ENCODE data around the gene NSG1. TPM values are rescaled to one million over a fixed set of nuclear protein-coding genes. Genes with fewer than 3 reads are reported as not detected.

NSG1 gene
- total RNA-seq, 1 experiment from 2014 or later = not detected

DNA sequence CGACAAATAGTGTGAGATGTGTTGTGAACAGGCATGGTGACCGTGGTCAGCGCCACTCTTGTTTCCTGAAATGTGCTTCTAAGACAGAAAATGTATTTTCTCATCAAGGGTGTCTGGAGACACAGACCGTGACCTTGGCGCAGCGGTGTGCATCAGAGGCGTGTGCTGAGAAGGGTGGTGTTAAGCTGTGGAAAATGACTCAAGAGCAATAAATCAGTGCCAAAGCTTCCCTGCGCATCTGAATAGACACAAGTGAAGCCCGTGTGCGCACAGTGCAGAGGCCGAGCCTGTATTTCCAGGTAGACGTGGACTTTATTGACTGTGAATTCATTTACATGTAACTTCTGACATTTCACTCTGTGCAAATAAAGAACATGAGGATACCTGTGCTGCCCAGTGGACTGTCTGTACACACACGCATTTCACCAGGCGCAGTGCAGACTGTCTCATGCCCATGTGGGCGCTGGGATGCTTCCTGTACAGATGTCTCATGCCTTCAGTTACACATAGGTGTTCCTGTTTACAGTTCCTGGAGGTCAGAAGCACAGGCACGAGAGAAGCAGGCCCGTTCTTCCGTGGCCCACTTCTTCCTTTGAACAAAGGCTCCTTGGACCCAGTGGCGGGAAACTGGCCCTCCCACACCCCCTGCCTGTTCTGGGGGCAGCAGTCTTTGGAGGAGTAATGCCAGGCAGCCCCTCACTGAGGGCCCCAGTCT lies 31.9 kb downstream of the NSG1 start:
- DNase-seq (no peak), ATAC-seq (no peak)
- BruUV-seq (replicated peaks) = no TSS peak
- Histone ChIP-seq H3K36me3 (ENCODE audit: low read depth, low read length) (no peaks in the 10 kb centered on the region; the same call in 1 of the 2 replicates), H3K4me1 (ENCODE audit: insufficient read depth, low read length) (no peaks in the 10 kb centered on the region), H3K9me3 (ENCODE audit: low read length) (no peaks in the 10 kb centered on the region), H3K27ac (ENCODE audit: low read length) (no peak overlapping the region), H3F3A (ENCODE audit: low read length, unreplicated experiment) (no peaks in the 10 kb centered on the region), H3K9me2 (replicated peaks; ENCODE audit: low read length) (no peaks in the 10 kb centered on the region), H3K9ac (ENCODE audit: low read length) (no peak overlapping the region), H3K4me3 (ENCODE audit: low read length) (no peak overlapping the region), H3K4me2 (ENCODE audit: low read length) (no peak overlapping the region), H3K27me3 (ENCODE audit: low read length) (no peaks in the 10 kb centered on the region), H4K20me1 (ENCODE audit: low read length) (no peaks in the 10 kb centered on the region), H2AFZ (ENCODE audit: low read length) (no peak overlapping the region), H3K79me2 (ENCODE audit: low read length) (no peaks in the 10 kb centered on the region)
- TF ChIP-seq, protein P1, sequence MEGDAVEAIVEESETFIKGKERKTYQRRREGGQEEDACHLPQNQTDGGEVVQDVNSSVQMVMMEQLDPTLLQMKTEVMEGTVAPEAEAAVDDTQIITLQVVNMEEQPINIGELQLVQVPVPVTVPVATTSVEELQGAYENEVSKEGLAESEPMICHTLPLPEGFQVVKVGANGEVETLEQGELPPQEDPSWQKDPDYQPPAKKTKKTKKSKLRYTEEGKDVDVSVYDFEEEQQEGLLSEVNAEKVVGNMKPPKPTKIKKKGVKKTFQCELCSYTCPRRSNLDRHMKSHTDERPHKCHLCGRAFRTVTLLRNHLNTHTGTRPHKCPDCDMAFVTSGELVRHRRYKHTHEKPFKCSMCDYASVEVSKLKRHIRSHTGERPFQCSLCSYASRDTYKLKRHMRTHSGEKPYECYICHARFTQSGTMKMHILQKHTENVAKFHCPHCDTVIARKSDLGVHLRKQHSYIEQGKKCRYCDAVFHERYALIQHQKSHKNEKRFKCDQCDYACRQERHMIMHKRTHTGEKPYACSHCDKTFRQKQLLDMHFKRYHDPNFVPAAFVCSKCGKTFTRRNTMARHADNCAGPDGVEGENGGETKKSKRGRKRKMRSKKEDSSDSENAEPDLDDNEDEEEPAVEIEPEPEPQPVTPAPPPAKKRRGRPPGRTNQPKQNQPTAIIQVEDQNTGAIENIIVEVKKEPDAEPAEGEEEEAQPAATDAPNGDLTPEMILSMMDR (conservative IDR thresholded peaks at IDR 0.05; ENCODE audit: low read depth, low read length) = no peak
- no peak for TF ChIP-seq EZH2 (IDR thresholded peaks at IDR 0.05; ENCODE audit: low read length, unreplicated experiment)
- TF ChIP-seq EZH2phosphoT487 (IDR thresholded peaks at IDR 0.05; ENCODE audit: borderline replicate concordance, low read length) = no peak
- POLR2A ChIA-PET (ENCODE audit: unreplicated experiment) = no interaction called here
- CTCF ChIA-PET = no interaction called here
- intact Hi-C loops (cut with micrococcal nuclease) = no loop called here

DNA sequence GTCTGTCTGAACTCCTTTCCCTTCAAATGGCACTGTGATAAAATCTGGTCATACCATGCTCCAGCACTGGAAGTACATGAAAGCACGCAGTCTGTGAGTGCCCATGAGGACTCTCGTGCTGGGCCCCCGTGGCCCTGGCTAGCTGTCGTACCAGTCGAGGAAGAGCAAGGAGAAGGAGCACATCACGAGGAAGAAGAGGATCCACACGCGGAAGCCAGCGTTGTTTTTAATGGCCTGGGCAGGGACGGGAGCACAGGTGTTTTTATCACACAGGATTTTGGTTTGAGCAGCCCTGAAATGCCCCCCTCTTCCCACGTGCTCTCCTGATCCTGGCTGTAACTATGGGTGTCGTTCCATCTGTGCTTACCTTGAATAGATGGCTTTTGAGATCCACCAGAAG lies 33.0 kb downstream of the NSG1 start:
- Histone ChIP-seq H3K9me3 (ENCODE audit: low read length) (no peaks in the 10 kb centered on the region), H2AFZ (ENCODE audit: low read length) (no peak overlapping the region), H3K79me2 (ENCODE audit: low read length) (no peaks in the 10 kb centered on the region), H3K9me2 (replicated peaks; ENCODE audit: low read length) (no peaks in the 10 kb centered on the region), H3K4me2 (ENCODE audit: low read length) (no peak overlapping the region), H3K27me3 (ENCODE audit: low read length) (no peaks in the 10 kb centered on the region), H3K36me3 (ENCODE audit: low read depth, low read length) (no peaks in the 10 kb centered on the region; the same call in 1 of the 2 replicates), H3F3A (ENCODE audit: low read length, unreplicated experiment) (no peaks in the 10 kb centered on the region), H4K20me1 (ENCODE audit: low read length) (no peaks in the 10 kb centered on the region), H3K4me1 (ENCODE audit: insufficient read depth, low read length) (no peaks in the 10 kb centered on the region), H3K9ac (ENCODE audit: low read length) (no peak overlapping the region), H3K4me3 (ENCODE audit: low read length) (no peak overlapping the region), H3K27ac (ENCODE audit: low read length) (no peak overlapping the region)
- no peak for ATAC-seq
- POLR2A ChIA-PET (ENCODE audit: unreplicated experiment) = no interaction called here
- no TSS peak for BruUV-seq (replicated peaks)
- DNase-seq = no peak
- TF ChIP-seq EZH2 (IDR thresholded peaks at IDR 0.05; ENCODE audit: low read length, unreplicated experiment) = no peak
- no peak for TF ChIP-seq EZH2phosphoT487 (IDR thresholded peaks at IDR 0.05; ENCODE audit: borderline replicate concordance, low read length)
- TF ChIP-seq, protein P1 (conservative IDR thresholded peaks at IDR 0.05; ENCODE audit: low read depth, low read length) = no peak
- intact Hi-C loops (cut with micrococcal nuclease) = no loop called here
- CTCF ChIA-PET = no interaction called here

DNA sequence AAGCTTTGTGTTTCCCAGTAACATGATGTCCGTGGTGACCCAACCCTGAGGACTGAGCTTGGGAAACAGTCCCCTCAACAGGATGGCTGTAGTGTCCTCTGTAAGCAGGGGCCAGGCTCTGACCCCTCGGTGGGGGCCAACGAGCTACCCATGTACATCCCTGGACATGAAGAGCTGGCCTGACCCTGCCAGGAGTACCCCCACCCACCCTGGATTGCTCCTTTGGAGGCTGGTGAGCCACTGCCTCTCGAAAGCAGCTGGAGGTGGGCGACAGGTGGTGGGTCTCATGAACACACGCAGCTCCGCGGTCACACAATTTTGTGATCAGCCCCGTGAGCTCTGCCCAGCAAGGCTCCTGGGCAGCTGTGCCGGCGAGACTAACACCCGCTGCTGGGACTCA lies 33.5 kb downstream of the NSG1 start:
- TF ChIP-seq EZH2phosphoT487 (IDR thresholded peaks at IDR 0.05; ENCODE audit: borderline replicate concordance, low read length) = no peak
- no peak for TF ChIP-seq EZH2 (IDR thresholded peaks at IDR 0.05; ENCODE audit: low read length, unreplicated experiment)
- TF ChIP-seq, protein P1 (conservative IDR thresholded peaks at IDR 0.05; ENCODE audit: low read depth, low read length) = no peak
- H3K9me2 ChIP-seq (replicated peaks; ENCODE audit: low read length) = no peaks in the 10 kb centered on the region
- CTCF ChIA-PET = no interaction called here
- H4K20me1 ChIP-seq (ENCODE audit: low read length) = no peaks in the 10 kb centered on the region
- no peaks in the 10 kb centered on the region; the same call in 1 of the 2 replicates for H3K36me3 ChIP-seq (ENCODE audit: low read depth, low read length)
- no peaks in the 10 kb centered on the region for H3K4me1 ChIP-seq (ENCODE audit: insufficient read depth, low read length)
- intact Hi-C loops (cut with micrococcal nuclease) = no loop called here
- no peaks in the 10 kb centered on the region for H3K27me3 ChIP-seq (ENCODE audit: low read length)
- no peak overlapping the region for H2AFZ ChIP-seq (ENCODE audit: low read length)
- H3K9ac ChIP-seq (ENCODE audit: low read length) = no peak overlapping the region
- H3K79me2 ChIP-seq (ENCODE audit: low read length) = no peaks in the 10 kb centered on the region
- DNase-seq = no peak
- no peak overlapping the region for H3K4me3 ChIP-seq (ENCODE audit: low read length)
- POLR2A ChIA-PET (ENCODE audit: unreplicated experiment) = no interaction called here
- BruUV-seq (replicated peaks) = no TSS peak
- H3F3A ChIP-seq (ENCODE audit: low read length, unreplicated experiment) = no peaks in the 10 kb centered on the region
- no peak overlapping the region for H3K27ac ChIP-seq (ENCODE audit: low read length)
- no peak for ATAC-seq
- no peak overlapping the region for H3K4me2 ChIP-seq (ENCODE audit: low read length)
- no peaks in the 10 kb centered on the region for H3K9me3 ChIP-seq (ENCODE audit: low read length)
